ENCODE measurements around the gene PNKP. TPM values are rescaled to one million over a fixed set of nuclear protein-coding genes. Genes with fewer than 3 reads are reported as not detected.

PNKP gene
- total RNA-seq, 2 experiments from 2014 or later = 59.5 to 65.7 TPM

DNA sequence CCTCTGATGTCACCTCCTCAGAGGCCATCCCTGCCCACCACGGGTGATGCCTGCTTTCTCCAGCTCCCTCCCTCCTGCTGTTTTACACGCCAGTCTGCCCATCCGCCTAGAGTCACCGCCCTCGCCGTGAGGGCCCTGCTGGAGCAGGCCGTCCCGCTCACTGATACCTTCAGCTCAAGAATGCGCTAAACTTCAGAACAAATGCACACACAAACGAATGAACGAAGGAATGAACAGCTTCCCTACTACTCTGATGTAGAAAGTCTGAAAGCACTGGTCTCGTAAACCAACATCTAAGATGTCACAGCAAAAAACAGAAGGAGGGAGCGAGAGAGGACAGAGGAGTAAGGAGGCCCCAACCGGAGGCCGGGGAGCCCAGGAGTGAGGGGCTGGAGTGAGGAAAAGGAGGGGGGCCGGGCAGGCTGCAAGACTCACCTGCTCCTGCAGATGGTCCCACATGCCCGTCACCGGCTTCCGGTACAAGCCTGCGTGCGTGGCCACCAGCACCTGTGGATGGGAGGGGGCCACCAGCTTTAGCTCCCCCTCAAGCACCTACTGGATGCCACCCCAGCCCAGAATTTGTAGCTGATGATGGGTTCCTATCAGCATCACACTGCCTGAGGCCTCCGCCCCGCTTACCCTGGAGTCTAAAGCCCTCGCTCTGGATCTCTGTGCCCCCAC, 4.0 kb downstream of the PNKP start:
- no peaks in the 10 kb centered on the region for H3K27me3 Mint-ChIP-seq
- ATAC-seq (no peak), DNase-seq (no peak)
- H3K4me3 Mint-ChIP-seq = no peak overlapping the region
- ChIA-PET POLR2A (interaction anchor here (1.0 kb wide), 1 partner anchor 67 kb away, joined by 3 read pairs; no protein-coding TSS in a partner anchor), CTCF (interaction anchor here (0.6 to 2.6 kb wide), 3 partner anchors 10 to 92 kb away, joined by 3 to 7 read pairs (median 4); partner anchors contain the start of gene PTOV1)
- no peaks in the 10 kb centered on the region for H3K9me3 Mint-ChIP-seq (ENCODE audit: low read depth)
- H3K27ac Mint-ChIP-seq = no peak overlapping the region
- intact Hi-C loops (cut with DNase I, micrococcal nuclease) = no loop called here
- H3K36me3 Mint-ChIP-seq (ENCODE audit: low read depth) = peaks cover 50% of the 10 kb centered on the region
- H3K4me1 Mint-ChIP-seq = peaks cover 24% of the 10 kb centered on the region

DNA sequence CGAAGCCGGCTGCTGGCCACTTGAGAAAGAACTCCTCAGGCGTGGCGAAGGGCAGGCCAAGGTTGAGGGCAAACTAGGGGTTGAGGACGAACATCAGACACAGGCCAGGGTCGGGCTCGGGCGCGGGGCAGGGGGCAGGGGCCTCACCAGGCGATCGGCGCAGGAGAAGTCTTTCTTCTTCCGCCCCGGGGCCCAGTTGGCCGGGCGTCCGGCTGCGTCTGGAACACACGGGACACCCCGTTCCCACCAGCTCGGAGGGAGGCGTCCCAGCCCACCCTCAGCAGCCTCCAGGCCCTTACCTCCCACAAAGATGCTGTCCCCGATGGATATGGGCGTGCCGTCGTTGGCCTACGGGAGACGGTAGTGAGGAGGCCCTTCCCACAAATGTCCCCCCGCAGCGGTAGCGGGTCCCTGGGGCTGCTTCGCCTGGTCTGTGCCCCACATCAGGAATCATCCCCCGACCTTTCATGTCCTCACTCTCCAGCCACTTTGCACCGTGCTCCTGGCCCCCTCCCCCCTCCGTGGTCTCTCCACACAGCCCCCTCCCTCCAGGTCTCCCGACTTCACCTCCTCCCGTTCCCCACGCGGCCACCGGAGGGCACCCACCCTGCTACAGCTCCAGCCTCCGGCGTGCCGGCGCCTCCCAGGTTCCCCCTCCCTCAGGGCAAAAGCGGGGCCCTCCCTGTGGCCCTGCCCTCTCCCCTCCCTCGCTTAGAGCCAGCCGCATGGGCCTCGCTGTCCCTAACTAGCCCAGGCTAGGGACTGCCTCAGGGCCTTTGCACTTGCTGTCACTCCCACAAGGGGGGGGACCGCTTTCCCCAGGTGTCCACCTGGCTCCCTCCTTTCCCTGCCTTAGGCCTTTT, 4.8 kb downstream of the PNKP start:
- H3K27ac Mint-ChIP-seq = no peak overlapping the region
- ChIA-PET POLR2A (interaction anchor here (1.0 kb wide), 1 partner anchor 68 kb away, joined by 3 read pairs; no protein-coding TSS in a partner anchor), CTCF (interaction anchor here (0.5 kb wide), 1 partner anchor 288 kb away, joined by 3 read pairs; no protein-coding TSS in a partner anchor)
- H3K4me1 Mint-ChIP-seq = peaks cover 24% of the 10 kb centered on the region
- peaks cover 54% of the 10 kb centered on the region for H3K36me3 Mint-ChIP-seq (ENCODE audit: low read depth)
- intact Hi-C loops (cut with DNase I, micrococcal nuclease) = no loop called here
- DNase-seq (peak; percentile 58), ATAC-seq (no peak)
- no peaks in the 10 kb centered on the region for H3K9me3 Mint-ChIP-seq (ENCODE audit: low read depth)
- no peaks in the 10 kb centered on the region for H3K27me3 Mint-ChIP-seq
- H3K4me3 Mint-ChIP-seq = no peak overlapping the region

- Mint-ChIP-seq H3K27me3 (no peaks in the 10 kb centered on the region), H3K4me3 (no peak overlapping the region), H3K4me1 (peaks cover 23% of the 10 kb centered on the region), H3K27ac (no peak overlapping the region), H3K36me3 (ENCODE audit: low read depth) (peaks cover 53% of the 10 kb centered on the region), H3K9me3 (ENCODE audit: low read depth) (no peaks in the 10 kb centered on the region)
- CTCF ChIA-PET = no interaction called here
- no peak for ATAC-seq
- POLR2A ChIA-PET = interaction anchor here (0.5 to 0.9 kb wide), 2 partner anchors 11 to 41 kb away, joined by 3 to 7 read pairs; no protein-coding TSS in a partner anchor
- DNase-seq = no peak
- intact Hi-C loops (cut with DNase I, micrococcal nuclease) = no loop called here
These were observed 5.6 kb downstream of the PNKP start for GRCh38 chr19:49861541-49862378.

DNA sequence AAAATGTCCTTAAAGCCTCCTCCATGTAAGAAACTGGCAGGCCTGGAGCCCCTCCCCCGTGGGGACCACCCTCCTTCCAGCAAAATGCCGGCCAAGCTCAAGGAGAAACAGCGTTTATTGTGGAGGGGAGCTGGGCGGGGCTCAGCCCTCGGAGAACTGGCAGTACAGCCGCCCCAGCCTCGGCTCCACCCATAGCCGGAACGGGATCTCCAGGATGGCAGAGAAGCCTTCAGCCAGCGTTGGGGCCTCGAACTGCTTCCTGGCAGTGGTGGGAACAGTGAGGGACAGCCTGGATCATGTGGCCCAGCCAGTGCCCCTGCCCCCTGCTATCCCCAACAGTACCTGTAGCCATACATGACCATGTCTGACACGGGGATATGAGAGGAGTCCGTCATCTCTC, 6.3 kb downstream of the PNKP start:
- Mint-ChIP-seq H3K27ac (no peak overlapping the region), H3K27me3 (no peaks in the 10 kb centered on the region), H3K36me3 (ENCODE audit: low read depth) (peaks cover 50% of the 10 kb centered on the region), H3K9me3 (ENCODE audit: low read depth) (no peaks in the 10 kb centered on the region), H3K4me1 (peaks cover 16% of the 10 kb centered on the region), H3K4me3 (no peak overlapping the region)
- DNase-seq (no peak), ATAC-seq (no peak)
- ChIA-PET POLR2A (interaction anchor here (0.9 kb wide), 1 partner anchor 11 kb away, joined by 3 read pairs; no protein-coding TSS in a partner anchor), CTCF (no interaction called here)
- intact Hi-C loops (cut with DNase I, micrococcal nuclease) = no loop called here

DNA sequence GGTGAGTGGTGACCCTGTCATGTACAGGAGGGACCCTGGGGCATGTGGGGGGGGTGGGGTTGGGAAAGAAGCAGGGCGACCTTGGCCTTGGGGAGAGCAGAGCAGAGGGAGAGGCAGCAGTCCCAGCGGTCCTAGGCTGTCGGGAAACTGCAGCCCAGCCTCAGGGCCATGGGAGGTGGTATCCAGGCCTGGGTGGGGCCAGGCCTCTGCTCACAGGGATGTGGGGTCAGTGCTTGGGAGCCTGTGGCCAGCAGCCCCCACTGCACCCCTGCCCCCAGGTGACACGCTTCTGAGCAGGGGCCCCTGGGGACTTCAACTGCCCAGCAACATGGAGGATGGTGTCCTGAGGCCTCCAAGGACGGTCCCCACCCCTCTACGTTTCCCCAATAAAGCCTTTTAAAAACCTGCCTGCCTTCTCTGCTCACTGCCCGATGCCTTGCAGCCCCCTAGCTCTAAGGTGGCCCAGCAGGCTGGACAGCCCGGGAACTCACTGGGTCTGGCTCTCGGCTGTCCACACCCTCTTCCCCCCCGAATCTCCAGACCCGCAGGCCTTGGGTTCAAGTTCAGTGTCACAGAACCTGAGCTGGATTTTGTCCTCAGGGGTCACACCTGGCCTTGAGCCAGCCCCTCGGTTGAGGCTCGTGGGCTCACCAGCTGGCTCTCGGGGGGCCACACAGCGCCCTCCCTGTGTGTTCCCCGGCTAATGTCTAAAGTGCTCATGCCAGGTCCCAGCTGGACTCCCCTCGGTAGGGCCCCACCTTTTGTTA, 6.9 kb downstream of the PNKP start:
- POLR2A ChIA-PET = no interaction called here
- no peaks in the 10 kb centered on the region for H3K9me3 Mint-ChIP-seq (ENCODE audit: low read depth)
- H3K27me3 Mint-ChIP-seq = no peaks in the 10 kb centered on the region
- H3K4me1 Mint-ChIP-seq = peaks cover 10% of the 10 kb centered on the region
- no peak overlapping the region for H3K4me3 Mint-ChIP-seq
- H3K27ac Mint-ChIP-seq = no peak overlapping the region
- CTCF ChIA-PET = no interaction called here
- no peak for ATAC-seq
- intact Hi-C loops (cut with DNase I, micrococcal nuclease) = no loop called here
- H3K36me3 Mint-ChIP-seq (ENCODE audit: low read depth) = peaks cover 48% of the 10 kb centered on the region
- no peak for DNase-seq

GRCh38 chr19:49859682-49860335, 7.6 kb downstream of the PNKP start:
- H3K9me3 Mint-ChIP-seq (ENCODE audit: low read depth) = no peaks in the 10 kb centered on the region
- no peaks in the 10 kb centered on the region for H3K27me3 Mint-ChIP-seq
- no peak for DNase-seq
- peaks cover 46% of the 10 kb centered on the region for H3K36me3 Mint-ChIP-seq (ENCODE audit: low read depth)
- H3K27ac Mint-ChIP-seq = no peak overlapping the region
- intact Hi-C loops (cut with DNase I, micrococcal nuclease) = no loop called here
- ATAC-seq = no peak
- no peak overlapping the region for H3K4me3 Mint-ChIP-seq
- H3K4me1 Mint-ChIP-seq = peaks cover 3% of the 10 kb centered on the region
- ChIA-PET POLR2A (no interaction called here), CTCF (no interaction called here)

GRCh38 chr19:49858088-49858985, 9.0 kb downstream of the PNKP start:
- peaks cover 3% of the 10 kb centered on the region for H3K4me1 Mint-ChIP-seq
- ChIA-PET CTCF (no interaction called here), POLR2A (no interaction called here)
- H3K36me3 Mint-ChIP-seq (ENCODE audit: low read depth) = peaks cover 34% of the 10 kb centered on the region
- H3K27me3 Mint-ChIP-seq = no peaks in the 10 kb centered on the region
- no peaks in the 10 kb centered on the region for H3K9me3 Mint-ChIP-seq (ENCODE audit: low read depth)
- DNase-seq (peak; percentile 14), ATAC-seq (no peak)
- intact Hi-C loops (cut with DNase I, micrococcal nuclease) = no loop called here
- H3K27ac Mint-ChIP-seq = peak overlapping the region; percentile 51
- H3K4me3 Mint-ChIP-seq = no peak overlapping the region

- CTCF ChIA-PET = no interaction called here
- POLR2A ChIA-PET = no interaction called here
- no peak overlapping the region for H3K4me3 Mint-ChIP-seq
- H3K9me3 Mint-ChIP-seq (ENCODE audit: low read depth) = no peaks in the 10 kb centered on the region
- peaks cover 6% of the 10 kb centered on the region for H3K4me1 Mint-ChIP-seq
- no peak for ATAC-seq
- H3K27ac Mint-ChIP-seq = no peak overlapping the region
- intact Hi-C loops (cut with DNase I, micrococcal nuclease) = no loop called here
- H3K27me3 Mint-ChIP-seq = no peaks in the 10 kb centered on the region
- peaks cover 30% of the 10 kb centered on the region for H3K36me3 Mint-ChIP-seq (ENCODE audit: low read depth)
- DNase-seq = no peak
These were observed 9.6 kb downstream of the PNKP start for GRCh38 chr19:49857838-49858087.

DNA sequence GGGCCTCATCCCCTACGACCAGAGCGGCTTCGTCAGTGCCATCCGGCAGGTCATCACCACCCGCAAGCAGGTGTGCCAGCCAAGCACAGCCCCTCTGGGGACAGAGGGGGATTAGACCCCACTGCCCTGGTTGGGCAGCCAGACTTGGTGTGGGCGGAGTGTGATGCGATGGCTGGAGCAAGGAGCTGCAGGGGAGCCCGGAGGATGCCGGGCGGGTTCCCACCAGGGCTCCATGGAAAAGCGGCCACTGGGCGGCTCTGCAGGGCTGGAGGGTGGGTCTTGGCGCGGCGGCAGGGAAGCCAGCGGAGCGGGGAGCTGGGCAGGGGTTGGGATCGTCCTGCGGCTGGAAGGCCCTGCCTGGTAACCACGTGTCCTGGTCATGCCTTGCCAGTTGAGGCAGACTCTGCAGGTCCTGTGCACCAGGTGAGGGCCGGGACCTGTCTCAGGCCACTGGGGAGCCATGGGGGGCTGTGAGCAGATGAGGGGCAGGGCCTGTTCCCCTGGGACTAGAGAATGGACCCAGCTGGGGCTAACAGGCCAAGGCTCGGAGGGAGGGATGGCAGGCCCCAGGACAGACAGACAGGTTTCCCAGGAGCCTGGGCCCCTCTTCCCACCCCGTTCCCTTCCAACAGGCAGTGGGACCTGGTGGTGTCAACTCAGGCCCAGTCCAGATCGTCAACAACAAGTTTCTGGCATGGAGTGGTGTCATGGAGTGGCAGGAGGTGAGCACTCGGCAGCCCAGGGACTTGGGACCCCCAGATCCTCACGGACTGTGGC, 10.1 kb downstream of the PNKP start:
- ATAC-seq (no peak), DNase-seq (peak; percentile 13)
- intact Hi-C loops (cut with DNase I, micrococcal nuclease) = no loop called here
- Mint-ChIP-seq H3K4me3 (no peak overlapping the region), H3K9me3 (ENCODE audit: low read depth) (no peaks in the 10 kb centered on the region), H3K27ac (no peak overlapping the region), H3K36me3 (ENCODE audit: low read depth) (peaks cover 35% of the 10 kb centered on the region), H3K27me3 (no peaks in the 10 kb centered on the region), H3K4me1 (peaks cover 11% of the 10 kb centered on the region)
- POLR2A ChIA-PET = no interaction called here
- CTCF ChIA-PET = no interaction called here
